Lung (tissue), 12 donors: ENCODE measurements around the gene TIMM8B. TPM values are rescaled to one million over a fixed set of nuclear protein-coding genes. Genes with fewer than 3 reads are reported as not detected.

Experiments
- ATAC-seq: fragments of 200-7000 bp; cut with Tn5 transposase; one replicate; pipeline ENCODE4 v1.9.1; 2020; ENCODE audit warnings: moderate number of reproducible peaks; ENCODE audit not compliant: insufficient read depth, low FRiP score
- DNase-seq, 3 donors: peaks; one replicate each; pipeline ENCODE4 v3.0.0-alpha.2; 2013 to 2017
- H3K27ac ChIP-seq, 2 donors: one replicate each; pipeline ENCODE4 v1.5.1; 2013; ENCODE audit warnings: mild to moderate bottlenecking in 2 of 2, moderate library complexity in 2 of 2, control low read depth in 1 of 2, inconsistent platforms in 1 of 2, low read depth in 1 of 2, low read length in 1 of 2
- H3K27me3 ChIP-seq, 3 donors: one replicate each; pipeline ENCODE4 v1.5.1; 2013; ENCODE audit warnings: low read length in 2 of 3; ENCODE audit not compliant: control insufficient read depth in 3 of 3, insufficient read depth in 3 of 3
- H3K36me3 ChIP-seq, 4 donors: one replicate each; pipeline ENCODE4 v1.5.1; 2013; ENCODE audit warnings: low read length in 4 of 4, mild to moderate bottlenecking in 1 of 4, moderate library complexity in 1 of 4; ENCODE audit not compliant: control insufficient read depth in 4 of 4, insufficient read depth in 4 of 4
- H3K4me1 ChIP-seq, 5 donors: one replicate each; pipeline ENCODE4 v1.5.1; 2013; ENCODE audit warnings: low read length in 5 of 5, mild to moderate bottlenecking in 2 of 5, moderate library complexity in 1 of 5; ENCODE audit not compliant: control insufficient read depth in 5 of 5, insufficient read depth in 5 of 5
- H3K4me3 ChIP-seq: one replicate; pipeline ENCODE4 v1.5.1; 2013; ENCODE audit warnings: mild to moderate bottlenecking, control low read depth, moderate library complexity
- H3K9ac ChIP-seq, 2 donors: one replicate each; pipeline ENCODE4 v1.5.1; 2013; ENCODE audit warnings: low read length in 2 of 2, control low read depth in 1 of 2; ENCODE audit not compliant: insufficient read depth in 1 of 2
- H3K9me3 ChIP-seq, 4 donors: one replicate each; pipeline ENCODE4 v1.5.1; 2013; ENCODE audit warnings: low read length in 3 of 4, mild to moderate bottlenecking in 1 of 4, moderate library complexity in 1 of 4; ENCODE audit not compliant: control insufficient read depth in 4 of 4, insufficient read depth in 3 of 4
- CTCF ChIP-seq: IDR thresholded peaks from 2 replicates; pipeline ENCODE4 v1.5.1; 2012; ENCODE audit warnings: mild to moderate bottlenecking; ENCODE audit errors: control extremely low read depth, extremely low read depth
- WGBS, 2 donors: extraction: QIAGEN DNeasy Blood & Tissue Kit; methylation state at CpG; one replicate each; pipeline ENCODE4 v1.1.7; 2013; 5-methylcytosine and 5-hydroxymethylcytosine counted together
- polyA plus RNA-seq, 2 donors: library from polyadenylated mRNA; stranded (reverse); fragments of 200-250 nt; gene quantifications; one replicate each; pipeline ENCODE4 v1.2.1, GENCODE V29; 2013
- total RNA-seq, 2 donors: library from RNA; depleted of rRNA in 1 of 2; stranded (reverse); fragments of >200 nt in 1 of 2; gene quantifications; one replicate each; pipeline ENCODE4 v1.2.1, GENCODE V29; 2014 to 2021
- donor health status: control.
- donor health status: control.
- donor health status: Bipolar disorder and iron deficiency.
- donor health status: healthy.
- donor health status: DM: yes; HTN: yes; CAD: no.

Gene TIMM8B
- total and polyA plus RNA-seq, 4 donors, result 33.9 to 137 (median 86.0) TPM

DNA sequence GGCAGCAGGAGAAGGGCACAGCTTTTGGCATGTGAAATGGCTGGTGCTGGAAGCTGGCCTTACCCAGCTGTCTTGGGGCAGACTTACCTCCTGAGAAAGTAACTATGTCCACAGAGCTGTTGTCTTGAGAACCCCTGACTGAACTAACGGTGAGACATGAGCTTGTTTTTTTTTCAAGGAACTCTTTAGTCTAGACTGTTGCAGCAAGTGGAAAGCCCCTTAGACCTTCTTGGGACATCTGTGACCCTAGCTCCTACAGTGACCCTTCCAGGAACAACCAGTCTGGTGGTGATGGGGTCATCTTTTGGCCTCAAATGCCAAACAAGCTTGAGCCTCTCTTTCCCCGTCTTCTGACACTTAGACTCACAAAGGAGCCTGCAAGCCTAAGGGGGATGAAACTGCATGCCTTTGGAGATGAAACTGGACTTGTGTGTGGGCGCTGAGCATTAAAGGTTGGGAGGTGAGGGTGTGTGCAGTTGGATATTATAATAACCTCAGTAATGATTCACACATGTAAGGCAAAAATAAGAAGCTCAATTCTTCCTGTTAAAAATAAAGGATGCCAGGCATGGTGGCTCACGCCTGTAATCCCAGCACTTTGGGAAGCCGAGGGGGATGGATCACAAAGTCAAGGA lies 35.5 kb upstream of the TIMM8B start:
- no peak for ATAC-seq
- no peak overlapping the region for H3K4me3 ChIP-seq
- 90 to 93% methylated on average over 5 of the region's 5 CpGs for WGBS, 2 donors

DNA sequence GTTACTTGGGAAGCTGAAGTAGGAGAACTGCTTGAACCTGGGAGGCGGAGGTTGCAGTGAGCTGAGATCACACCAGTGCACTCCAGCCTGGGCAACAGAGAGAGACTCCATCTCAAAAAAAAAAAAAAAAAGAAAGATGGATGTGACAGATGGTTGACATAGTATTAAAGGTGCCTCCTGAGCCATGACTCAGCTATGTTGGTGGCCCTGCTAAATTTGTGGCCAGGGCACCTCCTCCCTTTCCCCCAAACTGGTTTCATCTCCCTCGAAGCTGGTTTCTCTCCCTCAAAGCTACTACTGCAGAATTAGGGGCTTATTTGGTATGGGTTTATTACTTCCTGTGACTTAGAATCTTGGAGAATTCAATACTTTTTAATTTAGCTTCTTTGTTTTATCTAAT lies 31.6 kb upstream of the TIMM8B start:
- H3K9ac ChIP-seq, result no peak overlapping the region
- no peaks in the 10 kb centered on the region for H3K27me3 ChIP-seq
- H3K36me3 ChIP-seq, result peaks cover 0 to 4% (median 0%) of the 10 kb centered on the region in 4 donors
- no peak for TF ChIP-seq CTCF
- H3K9me3 ChIP-seq, result no peaks in the 10 kb centered on the region
- no peak overlapping the region for H3K27ac ChIP-seq
- DNase-seq, result no peak
- no peak for ATAC-seq
- WGBS, 2 donors, result 74 to 84% methylated on average over 2 of the region's 2 CpGs
- H3K4me1 ChIP-seq, result no peaks in the 10 kb centered on the region
- no peak overlapping the region for H3K4me3 ChIP-seq

More for the DNA sequence above, 35.5 kb upstream of the TIMM8B start:
- Histone ChIP-seq H3K9me3 (no peaks in the 10 kb centered on the region), H3K4me1 (no peaks in the 10 kb centered on the region), H3K36me3 (peaks cover 0 to 4% (median 0%) of the 10 kb centered on the region in 4 donors), H3K27me3 (no peaks in the 10 kb centered on the region), H3K9ac (no peak overlapping the region), H3K27ac (no peak overlapping the region)
- TF ChIP-seq CTCF, result no peak
- DNase-seq, result no peak

- 79 to 83% methylated on average over 5 of the region's 5 CpGs for WGBS, 2 donors
- DNase-seq, result no peak
- H3K9me3 ChIP-seq, result no peaks in the 10 kb centered on the region
- no peak overlapping the region for H3K4me3 ChIP-seq
- no peaks in the 10 kb centered on the region for H3K27me3 ChIP-seq
- no peak for TF ChIP-seq CTCF
- ATAC-seq, result no peak
- H3K36me3 ChIP-seq, result peaks cover 0 to 4% (median 0%) of the 10 kb centered on the region in 4 donors
- H3K9ac ChIP-seq, result no peak overlapping the region
- no peaks in the 10 kb centered on the region for H3K4me1 ChIP-seq
- no peak overlapping the region for H3K27ac ChIP-seq
These were observed 28.8 kb upstream of the TIMM8B start for GRCh38 chr11:112115386-112115785.

- no peaks in the 10 kb centered on the region for H3K27me3 ChIP-seq
- no peak for TF ChIP-seq CTCF
- no peak overlapping the region for H3K4me3 ChIP-seq
- no peak overlapping the region for H3K9ac ChIP-seq
- H3K4me1 ChIP-seq, result no peaks in the 10 kb centered on the region
- no peak overlapping the region for H3K27ac ChIP-seq
- no peaks in the 10 kb centered on the region for H3K9me3 ChIP-seq
- ATAC-seq, result no peak
- peaks cover 0 to 4% (median 0%) of the 10 kb centered on the region in 4 donors for H3K36me3 ChIP-seq
- 90 to 94% methylated on average over 2 of the region's 2 CpGs for WGBS, 2 donors
- no peak for DNase-seq
These were observed 27.9 kb upstream of the TIMM8B start for GRCh38 chr11:112114460-112114859.
